HCT116 (cell line): ENCODE measurements around the gene MYOM1. TPM values are rescaled to one million over a fixed set of nuclear protein-coding genes. Genes with fewer than 3 reads are reported as not detected.

Experiments used
- ATAC-seq: fragments of 200-7000 bp; cut with Tn5 transposase; 2 replicates; pipeline ENCODE4 v1.9.1; 2020; ENCODE audit warnings: mild to moderate bottlenecking, moderate library complexity
- BruUV-seq: library from RNA; stranded (reverse); fragments of 400-500 nt; replicated peaks from 2 replicates; lab custom pipeline; 2021; lab: Mats Ljungman, UMichigan
- CTCF ChIA-PET: fragments of 300-600 bp; sonication (Branson Sonifier 250); formaldehyde crosslinking; loops from one replicate; lab custom pipeline; 2021; ENCODE audit warnings: antibody characterized with exemption; lab: Charles Lee
- POLR2A ChIA-PET: fragments of 300-600, 350-600 bp; sonication (Branson Sonifier 250); formaldehyde crosslinking; loops from one replicate; lab custom pipeline; 2021; ENCODE audit warnings: antibody characterized with exemption; lab: Charles Lee
- RAD21 ChIA-PET, 2 experiments: fragments of 300-600 bp; sonication (Branson Sonifier 250); formaldehyde crosslinking; loops; one replicate each; lab custom pipeline; 2023; ENCODE audit warnings: low total read pairs in 2 of 2; ENCODE audit not compliant: uncharacterized antibody in 2 of 2, unreplicated experiment in 2 of 2, low non-redundant PET in 1 of 2; lab: Charles Lee
- DNase-seq: peaks from one replicate; pipeline ENCODE4 v3.0.0-alpha.2; 2010; ENCODE audit warnings: low read depth, low spot score
- H2AFZ ChIP-seq: fragments of 200-600 bp; shearing (Covaris generic), sonication (generic); 2 replicates; pipeline ENCODE4 v1.6.1; 2017; ENCODE audit warnings: low read depth, mixed run types, mixed read lengths, antibody characterized with exemption, low read length; ENCODE audit not compliant: poor library complexity, severe bottlenecking
- H3K27ac ChIP-seq: 2 replicates; pipeline ENCODE4 v1.5.1; 2012; ENCODE audit warnings: low read depth, low read length
- H3K27me3 ChIP-seq: fragments of 200-600 bp; sonication (generic); 2 replicates; pipeline ENCODE4 v1.6.1; 2016; ENCODE audit warnings: mixed run types, low read length, mixed read lengths; ENCODE audit not compliant: insufficient read depth
- H3K36me3 ChIP-seq, 2 experiments: fragments of 200-500 bp in 1 of 2; fragments of 200-600 bp in 1 of 2; sonication (Bioruptor generic) in 1 of 2; sonication (generic) in 1 of 2; 2 replicates each; pipeline versions ENCODE4 v1.5.1 to v1.6.1; 2014 to 2016; ENCODE audit warnings: low read length in 2 of 2, inconsistent platforms in 1 of 2, mixed read lengths in 1 of 2, mixed run types in 1 of 2; ENCODE audit not compliant: insufficient read depth in 2 of 2, control insufficient read depth in 1 of 2
- H3K4me1 ChIP-seq, 2 experiments: fragments of 200-600 bp in 1 of 2; sonication (generic) in 1 of 2; 2 replicates each; pipeline versions ENCODE4 v1.5.1 to v1.6.1; 2012 to 2017; ENCODE audit warnings: low read length in 2 of 2, inconsistent platforms in 1 of 2, mild to moderate bottlenecking in 1 of 2, mixed read lengths in 1 of 2, mixed run types in 1 of 2, moderate library complexity in 1 of 2; ENCODE audit not compliant: insufficient read depth in 2 of 2, control insufficient read depth in 1 of 2
- H3K4me2 ChIP-seq: fragments of 200-600 bp; sonication (generic); 2 replicates; pipeline ENCODE4 v1.6.1; 2017; ENCODE audit warnings: mixed run types, low read length, mixed read lengths
- H3K4me3 ChIP-seq, 2 experiments: fragments of 200-600 bp in 1 of 2; sonication (generic) in 1 of 2; replicated peaks in 1 of 2; 2 replicates each; pipeline ENCODE4 v1.5.1; 2011 to 2016; ENCODE audit warnings: low read length in 2 of 2, control low read depth in 1 of 2, low read depth in 1 of 2, mild to moderate bottlenecking in 1 of 2, mixed read lengths in 1 of 2, mixed run types in 1 of 2
- H3K79me2 ChIP-seq: fragments of 200-600 bp; sonication (generic); 2 replicates; pipeline ENCODE4 v1.6.1; 2017; ENCODE audit warnings: mild to moderate bottlenecking, mixed run types, low read length, moderate library complexity, mixed read lengths; ENCODE audit not compliant: insufficient read depth
- H3K9ac ChIP-seq: fragments of 200-600 bp; sonication (generic); 2 replicates; pipeline ENCODE4 v1.6.1; 2016; ENCODE audit warnings: low read length, mixed read lengths
- H3K9me2 ChIP-seq: fragments of 200-600 bp; sonication (generic), shearing (Covaris generic); 2 replicates; pipeline ENCODE4 v1.6.1; 2017; ENCODE audit warnings: mixed run types, mild to moderate bottlenecking, moderate library complexity; ENCODE audit not compliant: insufficient read depth
- H3K9me3 ChIP-seq, 2 experiments: fragments of 200-500 bp in 1 of 2; fragments of 200-600 bp in 1 of 2; sonication (Bioruptor generic) in 1 of 2; sonication (generic) in 1 of 2; 2 replicates each; pipeline ENCODE4 v1.6.1; 2014 to 2017; ENCODE audit warnings: low read length in 2 of 2, mixed read lengths in 2 of 2, inconsistent platforms in 1 of 2, low read depth in 1 of 2, mild to moderate bottlenecking in 1 of 2, mixed run types in 1 of 2, moderate library complexity in 1 of 2; ENCODE audit not compliant: control insufficient read depth in 1 of 2, insufficient read depth in 1 of 2
- H4K20me1 ChIP-seq: fragments of 200-600 bp; sonication (generic), shearing (Covaris generic); 2 replicates; pipeline ENCODE4 v1.6.1; 2017; ENCODE audit warnings: mixed run types, mild to moderate bottlenecking, moderate library complexity; ENCODE audit not compliant: insufficient read depth
- ATF3 ChIP-seq: IDR thresholded peaks from 2 replicates; pipeline ENCODE4 v1.6.1; 2012
- CBX3 ChIP-seq: IDR thresholded peaks from 2 replicates; pipeline ENCODE4 v1.6.1; 2012; ENCODE audit warnings: low read depth
- CEBPB ChIP-seq: IDR thresholded peaks from 2 replicates; pipeline ENCODE4 v1.6.1; 2012; ENCODE audit warnings: low read depth
- CTCF ChIP-seq, 3 experiments: fragments of 200-600 bp in 1 of 3; sonication (generic) in 1 of 3; IDR thresholded peaks in 2 of 3; conservative IDR thresholded peaks in 1 of 3; 2 replicates each; pipeline ENCODE4 v1.5.1; 2012 to 2017; ENCODE audit warnings: low read depth in 2 of 3, low read length in 2 of 3, antibody characterized with exemption in 1 of 3, borderline replicate concordance in 1 of 3, control low read depth in 1 of 3, mild to moderate bottlenecking in 1 of 3, mixed read lengths in 1 of 3, mixed run types in 1 of 3, moderate library complexity in 1 of 3; ENCODE audit not compliant: insufficient read depth in 1 of 3
- EGR1 ChIP-seq: IDR thresholded peaks from 2 replicates; pipeline ENCODE4 v1.6.1; 2012; ENCODE audit warnings: low read depth
- ELF1 ChIP-seq: IDR thresholded peaks from 2 replicates; pipeline ENCODE4 v1.6.1; 2012; ENCODE audit warnings: low read depth, borderline replicate concordance
- EZH2 ChIP-seq: fragments of 200-600 bp; sonication (generic); IDR thresholded peaks from 2 replicates; pipeline ENCODE4 v1.6.1; 2017; ENCODE audit warnings: antibody characterized with exemption, mixed run types
- EZH2phosphoT487 ChIP-seq: fragments of 200-600 bp; IDR thresholded peaks from 2 replicates; pipeline ENCODE4 v1.6.1; 2018; ENCODE audit warnings: antibody characterized with exemption, borderline replicate concordance
- FOSL1 ChIP-seq: IDR thresholded peaks from 2 replicates; pipeline ENCODE4 v1.6.1; 2012; ENCODE audit warnings: low read depth
- JUND ChIP-seq: IDR thresholded peaks from 2 replicates; pipeline ENCODE4 v1.6.1; 2012
- POLR2AphosphoS5 ChIP-seq: IDR thresholded peaks from 2 replicates; pipeline ENCODE4 v1.6.1; 2011; ENCODE audit warnings: mild to moderate bottlenecking, low read depth, low read length, moderate library complexity
- RAD21 ChIP-seq: IDR thresholded peaks from 2 replicates; pipeline ENCODE4 v1.6.1; 2012; ENCODE audit warnings: low read depth, mild to moderate bottlenecking
- REST ChIP-seq: IDR thresholded peaks from 2 replicates; pipeline ENCODE4 v1.6.1; 2012; ENCODE audit warnings: low read depth
- SIN3A ChIP-seq: IDR thresholded peaks from 2 replicates; pipeline ENCODE4 v1.6.1; 2012; ENCODE audit warnings: low read depth
- SP1 ChIP-seq: IDR thresholded peaks from 2 replicates; pipeline ENCODE4 v1.6.1; 2012; ENCODE audit warnings: low read depth
- SRF ChIP-seq: IDR thresholded peaks from 2 replicates; pipeline ENCODE4 v1.6.1; 2012; ENCODE audit warnings: low read depth
- TCF7L2 ChIP-seq: IDR thresholded peaks from 2 replicates; pipeline ENCODE4 v1.7.0; 2011; ENCODE audit warnings: borderline replicate concordance, inconsistent platforms; ENCODE audit not compliant: insufficient read depth, insufficient read length; ENCODE audit errors: extremely low read depth
- YY1 ChIP-seq: IDR thresholded peaks from 2 replicates; pipeline ENCODE4 v1.6.1; 2011; ENCODE audit warnings: low read length, low read depth, moderate library complexity, mild to moderate bottlenecking; ENCODE audit not compliant: insufficient replicate concordance; ENCODE audit errors: extremely low read depth
- ZBTB33 ChIP-seq: IDR thresholded peaks from 2 replicates; pipeline ENCODE4 v1.6.1; 2011; ENCODE audit warnings: mild to moderate bottlenecking, low read length, moderate library complexity; ENCODE audit not compliant: insufficient replicate concordance; ENCODE audit errors: extremely low read depth
- intact Hi-C: fragments of 100-400 bp; cut with micrococcal nuclease; formaldehyde crosslinking; loops from 2 replicates; pipeline ENCODE4 v1.10.0; 2022
- total RNA-seq: library from RNA; stranded (reverse); gene quantifications from one replicate; pipeline ENCODE4 v1.2.1, GENCODE V29; 2021; ENCODE audit not compliant: unreplicated experiment
- TF ChIP-seq, protein P1 (sequence below): IDR thresholded peaks from 2 replicates; pipeline ENCODE4 v1.6.1; 2012

MYOM1 gene
- total RNA-seq, 1 experiment from 2014 or later: 0.52 TPM

GRCh38 chr18:3093624-3094337 is 126.0 kb downstream of the MYOM1 start:
- Histone ChIP-seq H4K20me1 (no peaks in the 10 kb centered on the region), H3K9me3 (no peaks in the 10 kb centered on the region), H2AFZ (no peak overlapping the region)
- ATAC-seq: no peak
- no TSS peak for BruUV-seq
- TF ChIP-seq SP1 (no peak), EZH2phosphoT487 (no peak), YY1 (no peak), TCF7L2 (no peak), RAD21 (no peak), POLR2AphosphoS5 (no peak), REST (no peak), ATF3 (no peak), FOSL1 (no peak), EZH2 (no peak), CBX3 (no peak), SIN3A (no peak), SRF (no peak), EGR1 (no peak), ZBTB33 (no peak), JUND (no peak), CTCF (IDR thresholded peaks at IDR 0.05 in 2 of 3, conservative IDR thresholded peaks at IDR 0.05 in 1 of 3; ENCODE audit: borderline replicate concordance in 1 of 3, insufficient read depth in 1 of 3, low read depth in 2 of 3, low read length in 2 of 3) (no peak), CEBPB (no peak), ELF1 (no peak)
- TF ChIP-seq, protein P1, sequence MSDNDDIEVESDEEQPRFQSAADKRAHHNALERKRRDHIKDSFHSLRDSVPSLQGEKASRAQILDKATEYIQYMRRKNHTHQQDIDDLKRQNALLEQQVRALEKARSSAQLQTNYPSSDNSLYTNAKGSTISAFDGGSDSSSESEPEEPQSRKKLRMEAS: no peak
- TF ChIP-seq, all 23 proteins: peak for 0
- POLR2A ChIA-PET: no interaction called here
- no peaks in the 10 kb centered on the region for H3K9me2 ChIP-seq
- RAD21 ChIA-PET: no interaction called here
- H3K27me3 ChIP-seq: no peaks in the 10 kb centered on the region
- no peak overlapping the region for H3K9ac ChIP-seq
- CTCF ChIA-PET: no interaction called here
- H3K79me2 ChIP-seq: no peaks in the 10 kb centered on the region
- no peaks in the 10 kb centered on the region for H3K36me3 ChIP-seq
- no peak overlapping the region for H3K4me3 ChIP-seq
- H3K4me2 ChIP-seq: no peak overlapping the region
- DNase-seq: no peak
- no peak overlapping the region for H3K27ac ChIP-seq
- intact Hi-C loops: no loop called here
- no peaks in the 10 kb centered on the region for H3K4me1 ChIP-seq
